MM.1S (cell line): ENCODE results near the gene ARID4B.

Experiments
- DNase-seq: peaks from one replicate; pipeline ENCODE4 v3.0.0-alpha.2; 2015
- H2AFZ ChIP-seq: fragments of 300-600 bp; sonication (generic); 2 replicates; pipeline ENCODE4 v1.6.0; 2016; ENCODE audit warnings: antibody characterized with exemption, low read length
- H3F3A ChIP-seq: fragments of 300-600 bp; sonication (generic); 2 replicates; pipeline ENCODE4 v1.6.1; 2016; ENCODE audit warnings: mild to moderate bottlenecking, antibody characterized with exemption, low read length, moderate library complexity, mixed read lengths; ENCODE audit not compliant: insufficient read depth
- H3K27ac ChIP-seq: fragments of 300-600 bp; sonication (generic); 2 replicates; pipeline ENCODE4 v1.5.1; 2016; ENCODE audit warnings: mild to moderate bottlenecking, low read length
- H3K27me3 ChIP-seq: fragments of 300-600 bp; sonication (generic); replicated peaks from 2 replicates; pipeline ENCODE4 v1.6.0; 2016; ENCODE audit warnings: low read length; ENCODE audit not compliant: insufficient read depth
- H3K36me3 ChIP-seq: fragments of 300-600 bp; sonication (generic); replicated peaks from 2 replicates; pipeline ENCODE4 v1.6.1; 2016; ENCODE audit warnings: mild to moderate bottlenecking, low read length, mixed read lengths; ENCODE audit not compliant: insufficient read depth
- H3K4me1 ChIP-seq: fragments of 300-600 bp; sonication (generic); 2 replicates; pipeline ENCODE4 v1.6.1; 2016; ENCODE audit warnings: low read length, mixed read lengths
- H3K4me2 ChIP-seq: fragments of 300-600 bp; sonication (generic); 2 replicates; pipeline ENCODE4 v1.6.0; 2016; ENCODE audit warnings: low read depth, low read length
- H3K4me3 ChIP-seq: fragments of 300-600 bp; sonication (generic); 2 replicates; pipeline ENCODE4 v1.5.1; 2016; ENCODE audit warnings: low read length, mixed read lengths
- H3K79me2 ChIP-seq: fragments of 300-600 bp; sonication (generic); 2 replicates; pipeline ENCODE4 v1.6.1; 2016; ENCODE audit warnings: mixed run types, low read length, mixed read lengths
- H3K9ac ChIP-seq: fragments of 300-600 bp; sonication (generic); 2 replicates; pipeline ENCODE4 v1.6.1; 2016; ENCODE audit warnings: low read length, mixed read lengths
- H3K9me2 ChIP-seq: fragments of 300-600 bp; sonication (generic); replicated peaks from 2 replicates; pipeline ENCODE4 v1.6.1; 2016; ENCODE audit warnings: mild to moderate bottlenecking, low read length, mixed read lengths; ENCODE audit not compliant: insufficient read depth
- H3K9me3 ChIP-seq: fragments of 300-600 bp; sonication (generic); replicated peaks from 2 replicates; pipeline ENCODE4 v1.6.1; 2016; ENCODE audit warnings: mild to moderate bottlenecking, low read length, mixed read lengths; ENCODE audit not compliant: insufficient read depth
- H4K20me1 ChIP-seq: fragments of 300-600 bp; sonication (generic); 2 replicates; pipeline ENCODE4 v1.6.1; 2016; ENCODE audit warnings: mild to moderate bottlenecking, low read length, moderate library complexity, mixed read lengths; ENCODE audit not compliant: insufficient read depth
- CTCF ChIP-seq: fragments of 300-600 bp; sonication (generic); IDR thresholded peaks from 2 replicates; pipeline ENCODE4 v1.5.1; 2016; ENCODE audit warnings: antibody characterized with exemption, low read length, mixed read lengths
- EZH2 ChIP-seq: fragments of 300-600 bp; sonication (generic); optimal IDR thresholded peaks from 2 replicates; pipeline ENCODE3; 2017; ENCODE audit warnings: low read depth, mild to moderate bottlenecking, antibody characterized with exemption, low read length, mixed read lengths
- EZH2phosphoT487 ChIP-seq: fragments of 300-600 bp; sonication (generic); IDR thresholded peaks from 2 replicates; pipeline ENCODE4 v1.6.1; 2018; ENCODE audit warnings: antibody characterized with exemption, low read length

ARID4B gene

DNA sequence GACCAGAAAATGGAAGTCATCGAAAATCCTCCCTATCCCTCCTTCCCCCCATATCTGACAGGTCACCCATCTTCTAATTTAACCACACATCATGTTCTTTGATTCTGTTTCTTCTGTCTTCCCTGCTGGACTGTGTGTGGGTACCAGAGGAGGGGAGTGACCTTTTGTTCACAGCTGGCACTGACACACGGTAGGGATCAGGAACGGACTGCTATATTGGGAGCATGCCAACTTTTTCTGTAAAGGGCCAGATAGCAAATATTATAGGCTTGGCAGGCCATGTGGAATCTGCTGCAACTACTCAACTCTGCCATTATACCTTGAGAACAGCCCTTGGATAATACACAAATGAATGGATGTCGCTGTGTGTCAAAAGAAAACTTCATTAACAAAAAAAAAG lies 191.9 kb downstream of the ARID4B start:
- Histone ChIP-seq H3K4me2 (no peak overlapping the region), H3K9me2 (no peaks in the 10 kb centered on the region), H3K4me3 (no peak overlapping the region), H3K36me3 (peaks cover 11% of the 10 kb centered on the region), H2AFZ (no peak overlapping the region), H3F3A (0 out of 2 replicates have a peak, but pooled peaks cover 6% of the 10 kb centered on the region), H4K20me1 (no peaks in the 10 kb centered on the region), H3K9ac (no peak overlapping the region), H3K9me3 (no peaks in the 10 kb centered on the region), H3K27ac (no peak overlapping the region), H3K27me3 (no peaks in the 10 kb centered on the region), H3K79me2 (no peaks in the 10 kb centered on the region), H3K4me1 (no peaks in the 10 kb centered on the region)
- TF ChIP-seq EZH2phosphoT487 (no peak), EZH2 (no peak), CTCF (no peak)
- DNase-seq: no peak

DNA sequence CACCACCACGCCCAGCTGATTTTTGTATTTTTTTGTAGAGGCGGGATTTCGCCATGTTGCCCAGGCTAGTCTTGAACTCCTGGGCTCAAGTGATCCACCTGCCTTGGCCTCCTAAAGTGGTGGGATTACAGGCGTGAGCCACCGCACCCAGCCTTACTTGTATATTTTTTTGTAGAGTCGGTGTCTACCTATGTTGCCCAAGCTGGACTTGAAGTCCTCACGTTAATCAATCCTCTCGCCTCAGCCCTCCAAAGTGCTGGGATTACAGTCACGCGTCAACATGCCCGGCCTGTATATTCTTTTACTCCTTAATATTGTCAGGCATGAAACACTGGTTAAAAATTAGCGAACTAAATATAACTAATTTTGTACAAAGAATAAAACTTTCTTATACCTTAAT lies 193.8 kb downstream of the ARID4B start:
- H3K36me3 ChIP-seq: peaks cover 11% of the 10 kb centered on the region

DNA sequence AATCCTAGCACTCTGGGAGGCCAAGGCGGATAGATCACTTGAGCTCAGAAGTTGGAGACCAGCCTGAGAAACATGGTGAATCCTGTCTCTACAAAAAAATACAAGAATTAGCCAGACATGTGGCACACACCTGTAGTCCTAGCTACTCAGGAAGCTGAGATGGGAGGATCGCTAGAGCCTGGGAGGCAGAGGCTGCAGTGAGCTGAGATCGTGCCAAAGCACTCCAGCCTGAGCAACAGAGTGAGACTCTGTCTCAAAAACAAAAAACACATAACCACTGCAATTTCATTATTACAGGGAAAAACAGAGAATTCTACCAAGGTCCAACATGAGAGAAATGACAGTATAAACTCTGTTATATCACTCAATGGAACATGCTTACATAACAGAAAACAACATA lies 194.9 kb downstream of the ARID4B start:
- H3K27me3 ChIP-seq: no peaks in the 10 kb centered on the region
- peaks cover 11% of the 10 kb centered on the region for H3K36me3 ChIP-seq
- no peak overlapping the region for H3K27ac ChIP-seq
- no peak for TF ChIP-seq EZH2phosphoT487
- no peak for TF ChIP-seq EZH2
- TF ChIP-seq CTCF: no peak
- H3F3A ChIP-seq: peaks cover 17% of the 10 kb centered on the region
- H2AFZ ChIP-seq: no peak overlapping the region
- H3K79me2 ChIP-seq: peaks cover 6% of the 10 kb centered on the region
- no peaks in the 10 kb centered on the region for H3K9me3 ChIP-seq
- H3K4me1 ChIP-seq: no peaks in the 10 kb centered on the region
- no peaks in the 10 kb centered on the region for H3K9me2 ChIP-seq
- H4K20me1 ChIP-seq: no peaks in the 10 kb centered on the region
- no peak overlapping the region for H3K9ac ChIP-seq
- DNase-seq: no peak
- H3K4me2 ChIP-seq: no peak overlapping the region
- no peak overlapping the region for H3K4me3 ChIP-seq

More for the DNA sequence above, 193.8 kb downstream of the ARID4B start:
- Histone ChIP-seq H3K4me1 (no peaks in the 10 kb centered on the region), H3K27me3 (no peaks in the 10 kb centered on the region), H2AFZ (no peak overlapping the region), H3K9me2 (no peaks in the 10 kb centered on the region), H4K20me1 (no peaks in the 10 kb centered on the region), H3F3A (peaks cover 14% of the 10 kb centered on the region), H3K79me2 (no peaks in the 10 kb centered on the region), H3K4me3 (no peak overlapping the region), H3K9me3 (no peaks in the 10 kb centered on the region), H3K27ac (no peak overlapping the region), H3K4me2 (no peak overlapping the region), H3K9ac (no peak overlapping the region)
- DNase-seq: no peak
- no peak for TF ChIP-seq EZH2
- TF ChIP-seq CTCF: no peak
- TF ChIP-seq EZH2phosphoT487: no peak
